AG04450 (cell line): Measurements from ENCODE around the gene TAF10. TPM values are rescaled to one million over a fixed set of nuclear protein-coding genes. Genes with fewer than 3 reads are reported as not detected.

Experiments
- CTCF ChIA-PET: fragments of 300-600, 350-600 bp; formaldehyde crosslinking; extraction: SDS; loops from one replicate; lab custom pipeline; 2022; ENCODE audit warnings: antibody characterized with exemption, inconsistent platforms; lab: Charles Lee
- POLR2A ChIA-PET: fragments of 350-600 bp; formaldehyde crosslinking; extraction: SDS; loops from one replicate; lab custom pipeline; 2021; ENCODE audit warnings: antibody characterized with exemption, inconsistent platforms; lab: Yijun Ruan, JAX
- DNase-seq: peaks from one replicate; pipeline ENCODE4 v3.0.0-alpha.2; 2011; ENCODE audit warnings: low read depth, low spot score
- H3K27ac ChIP-seq: one replicate; pipeline ENCODE4 v1.5.1; 2012; ENCODE audit warnings: low read depth, low read length, control low read depth
- H3K27me3 ChIP-seq: one replicate; pipeline ENCODE4 v1.6.0; 2012; ENCODE audit warnings: low read length; ENCODE audit not compliant: control insufficient read depth, insufficient read depth
- H3K4me3 ChIP-seq: 2 replicates; pipeline ENCODE4 v1.5.1; 2011; ENCODE audit warnings: mild to moderate bottlenecking, low read depth, low read length, control low read depth
- H3K9me3 ChIP-seq: 2 replicates; pipeline ENCODE4 v1.5.1; 2012; ENCODE audit warnings: low read length; ENCODE audit not compliant: control insufficient read depth, insufficient read depth
- polyA plus RNA-seq: library from polyadenylated mRNA; depleted of rRNA; stranded (reverse); fragments of >200 nt; gene quantifications from 2 replicates; pipeline ENCODE4 v1.2.3, GENCODE V29; 2011
- TF ChIP-seq, protein P1 (sequence below): IDR thresholded peaks from 2 replicates; pipeline ENCODE4 v1.5.1; 2011; ENCODE audit warnings: low read depth, low read length, control low read depth, inconsistent platforms

Gene TAF10
- polyA plus RNA-seq, 1 experiment: 170 TPM

GRCh38 chr11:6594142-6594768 is 17.8 kb downstream of the TAF10 start:
- H3K9me3 ChIP-seq: no peaks in the 10 kb centered on the region
- TF ChIP-seq, protein P1, sequence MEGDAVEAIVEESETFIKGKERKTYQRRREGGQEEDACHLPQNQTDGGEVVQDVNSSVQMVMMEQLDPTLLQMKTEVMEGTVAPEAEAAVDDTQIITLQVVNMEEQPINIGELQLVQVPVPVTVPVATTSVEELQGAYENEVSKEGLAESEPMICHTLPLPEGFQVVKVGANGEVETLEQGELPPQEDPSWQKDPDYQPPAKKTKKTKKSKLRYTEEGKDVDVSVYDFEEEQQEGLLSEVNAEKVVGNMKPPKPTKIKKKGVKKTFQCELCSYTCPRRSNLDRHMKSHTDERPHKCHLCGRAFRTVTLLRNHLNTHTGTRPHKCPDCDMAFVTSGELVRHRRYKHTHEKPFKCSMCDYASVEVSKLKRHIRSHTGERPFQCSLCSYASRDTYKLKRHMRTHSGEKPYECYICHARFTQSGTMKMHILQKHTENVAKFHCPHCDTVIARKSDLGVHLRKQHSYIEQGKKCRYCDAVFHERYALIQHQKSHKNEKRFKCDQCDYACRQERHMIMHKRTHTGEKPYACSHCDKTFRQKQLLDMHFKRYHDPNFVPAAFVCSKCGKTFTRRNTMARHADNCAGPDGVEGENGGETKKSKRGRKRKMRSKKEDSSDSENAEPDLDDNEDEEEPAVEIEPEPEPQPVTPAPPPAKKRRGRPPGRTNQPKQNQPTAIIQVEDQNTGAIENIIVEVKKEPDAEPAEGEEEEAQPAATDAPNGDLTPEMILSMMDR: no peak
- no peaks in the 10 kb centered on the region for H3K27me3 ChIP-seq
- no peak for DNase-seq
- no peak overlapping the region for H3K27ac ChIP-seq
- H3K4me3 ChIP-seq: no peak overlapping the region
- POLR2A ChIA-PET: interaction anchor here (0.5 kb wide), 1 partner anchor 130 kb away, joined by 6 read pairs; no protein-coding TSS in a partner anchor
- CTCF ChIA-PET: interaction anchor here (1.2 to 1.9 kb wide), 5 partner anchors 10 to 216 kb away, joined by 3 to 6 read pairs (median 4); partner anchors contain the start of gene MRPL17

- ChIA-PET POLR2A (no interaction called here), CTCF (interaction anchor here (1.1 kb wide), 1 partner anchor 57 kb away, joined by 3 read pairs; no protein-coding TSS in a partner anchor)
- no peaks in the 10 kb centered on the region for H3K27me3 ChIP-seq
- peaks cover 3% of the 10 kb centered on the region; the same call in 1 of the 2 replicates for H3K9me3 ChIP-seq
- no peak overlapping the region for H3K27ac ChIP-seq
- no peak for DNase-seq
- H3K4me3 ChIP-seq: no peak overlapping the region
- TF ChIP-seq, protein P1: no peak
Measured at GRCh38 chr11:6588018-6588417, 24.0 kb downstream of the TAF10 start.

DNA sequence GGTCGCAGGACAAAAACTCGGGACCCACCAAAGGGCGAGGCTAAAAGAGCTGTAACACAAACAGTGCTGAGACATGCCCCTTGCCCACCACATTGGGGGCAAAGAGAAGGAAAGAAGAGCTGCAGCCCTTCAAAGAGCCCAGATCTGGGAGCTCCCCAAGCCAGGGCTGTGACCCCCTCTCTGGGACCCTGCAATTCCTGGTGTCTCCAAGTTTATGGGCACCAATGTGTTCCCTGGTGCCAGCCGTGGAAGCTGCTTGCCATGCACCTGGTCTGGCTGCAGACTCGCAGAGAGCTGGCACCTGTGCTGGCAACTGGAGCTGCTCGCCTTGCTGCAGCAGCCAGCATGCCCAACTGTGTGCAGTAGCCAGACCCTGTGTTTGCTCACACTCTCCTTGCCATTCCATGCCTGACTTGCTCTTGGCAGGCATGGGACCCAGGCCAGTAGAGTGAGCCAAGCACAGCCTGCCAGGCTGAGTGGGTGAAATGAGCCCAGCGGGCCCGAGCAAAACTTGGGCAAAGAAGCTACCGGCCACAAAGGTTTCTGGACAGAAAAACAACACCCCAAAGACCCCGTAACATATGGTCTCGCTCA is 24.6 kb downstream of the TAF10 start:
- DNase-seq: no peak
- CTCF ChIA-PET: interaction anchor here (1.1 kb wide), 1 partner anchor 57 kb away, joined by 3 read pairs; no protein-coding TSS in a partner anchor
- Histone ChIP-seq H3K9me3 (peaks cover 3% of the 10 kb centered on the region; the same call in 1 of the 2 replicates), H3K27ac (no peak overlapping the region), H3K4me3 (no peak overlapping the region), H3K27me3 (no peaks in the 10 kb centered on the region)
- POLR2A ChIA-PET: no interaction called here
- TF ChIP-seq, protein P1: no peak

GRCh38 chr11:6586434-6587359 is 25.3 kb downstream of the TAF10 start:
- TF ChIP-seq, protein P1: no peak
- POLR2A ChIA-PET: no interaction called here
- peaks cover 3% of the 10 kb centered on the region; the same call in 1 of the 2 replicates for H3K9me3 ChIP-seq
- no peak for DNase-seq
- H3K27ac ChIP-seq: no peak overlapping the region
- no peaks in the 10 kb centered on the region for H3K27me3 ChIP-seq
- CTCF ChIA-PET: interaction anchor here (1.1 kb wide), 1 partner anchor 56 kb away, joined by 3 read pairs; no protein-coding TSS in a partner anchor
- H3K4me3 ChIP-seq: no peak overlapping the region
